ENCODE data around the gene MYH6. TPM values are rescaled to one million over a fixed set of nuclear protein-coding genes. Genes with fewer than 3 reads are reported as not detected.
"Not testable (repeated sequence)": the region's sequence is repeated elsewhere in the genome, so short reads cannot be mapped to it uniquely, and the experiment has no call there.

Gene MYH6
- total RNA-seq, 4 donors from 2014 or later: not detected

- Histone ChIP-seq H3K4me3 (no peak overlapping the region), H3K4me1 (no peaks in the 10 kb centered on the region), H3K27me3 (no peaks in the 10 kb centered on the region), H3K36me3 (no peaks in the 10 kb centered on the region), H3K27ac (no peak overlapping the region), H3K9me3 (no peaks in the 10 kb centered on the region)
- DNase-seq: no peak
- TF ChIP-seq, protein P1, sequence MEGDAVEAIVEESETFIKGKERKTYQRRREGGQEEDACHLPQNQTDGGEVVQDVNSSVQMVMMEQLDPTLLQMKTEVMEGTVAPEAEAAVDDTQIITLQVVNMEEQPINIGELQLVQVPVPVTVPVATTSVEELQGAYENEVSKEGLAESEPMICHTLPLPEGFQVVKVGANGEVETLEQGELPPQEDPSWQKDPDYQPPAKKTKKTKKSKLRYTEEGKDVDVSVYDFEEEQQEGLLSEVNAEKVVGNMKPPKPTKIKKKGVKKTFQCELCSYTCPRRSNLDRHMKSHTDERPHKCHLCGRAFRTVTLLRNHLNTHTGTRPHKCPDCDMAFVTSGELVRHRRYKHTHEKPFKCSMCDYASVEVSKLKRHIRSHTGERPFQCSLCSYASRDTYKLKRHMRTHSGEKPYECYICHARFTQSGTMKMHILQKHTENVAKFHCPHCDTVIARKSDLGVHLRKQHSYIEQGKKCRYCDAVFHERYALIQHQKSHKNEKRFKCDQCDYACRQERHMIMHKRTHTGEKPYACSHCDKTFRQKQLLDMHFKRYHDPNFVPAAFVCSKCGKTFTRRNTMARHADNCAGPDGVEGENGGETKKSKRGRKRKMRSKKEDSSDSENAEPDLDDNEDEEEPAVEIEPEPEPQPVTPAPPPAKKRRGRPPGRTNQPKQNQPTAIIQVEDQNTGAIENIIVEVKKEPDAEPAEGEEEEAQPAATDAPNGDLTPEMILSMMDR (IDR thresholded peaks at IDR 0.05): no peak
- TF ChIP-seq POLR2A (IDR thresholded peaks at IDR 0.05): no peak
Measured at GRCh38 chr14:23428686-23429495, 20.8 kb upstream of the MYH6 start.

DNA sequence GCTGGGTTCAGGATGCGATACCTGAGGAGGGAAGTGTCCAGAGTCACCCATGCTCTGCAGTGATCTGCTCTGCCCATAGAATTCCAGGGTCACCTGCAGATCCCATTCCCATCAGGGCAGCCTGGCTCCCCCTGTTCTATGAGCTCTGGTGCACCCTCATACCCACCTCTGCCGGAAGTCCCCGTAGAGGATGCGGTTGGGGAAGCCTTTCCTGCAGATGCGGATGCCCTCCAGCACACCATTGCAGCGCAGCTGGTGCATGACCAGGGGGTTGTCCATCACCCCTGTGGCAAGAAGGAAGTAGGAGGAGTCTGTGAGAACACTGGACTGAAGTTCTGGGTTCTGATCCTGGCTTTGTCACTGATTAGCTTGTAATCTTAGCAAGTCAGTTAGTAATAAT is 17.7 kb upstream of the MYH6 start:
- H3K27ac ChIP-seq, H3K27me3 ChIP-seq, H3K4me3 ChIP-seq, H3K4me1 ChIP-seq, H3K9me3 ChIP-seq, DNase-seq, H3K36me3 ChIP-seq: not testable (repeated sequence)

GRCh38 chr14:23425169-23425568 is 17.1 kb upstream of the MYH6 start:
- H3K27me3 ChIP-seq: no peaks in the 10 kb centered on the region
- no peak for DNase-seq
- no peak overlapping the region for H3K4me3 ChIP-seq
- no peak overlapping the region for H3K27ac ChIP-seq
- no peak for TF ChIP-seq POLR2A (IDR thresholded peaks at IDR 0.05)
- TF ChIP-seq, protein P1 (IDR thresholded peaks at IDR 0.05): no peak
- no peaks in the 10 kb centered on the region for H3K36me3 ChIP-seq
- no peaks in the 10 kb centered on the region for H3K9me3 ChIP-seq
- no peaks in the 10 kb centered on the region for H3K4me1 ChIP-seq

DNA sequence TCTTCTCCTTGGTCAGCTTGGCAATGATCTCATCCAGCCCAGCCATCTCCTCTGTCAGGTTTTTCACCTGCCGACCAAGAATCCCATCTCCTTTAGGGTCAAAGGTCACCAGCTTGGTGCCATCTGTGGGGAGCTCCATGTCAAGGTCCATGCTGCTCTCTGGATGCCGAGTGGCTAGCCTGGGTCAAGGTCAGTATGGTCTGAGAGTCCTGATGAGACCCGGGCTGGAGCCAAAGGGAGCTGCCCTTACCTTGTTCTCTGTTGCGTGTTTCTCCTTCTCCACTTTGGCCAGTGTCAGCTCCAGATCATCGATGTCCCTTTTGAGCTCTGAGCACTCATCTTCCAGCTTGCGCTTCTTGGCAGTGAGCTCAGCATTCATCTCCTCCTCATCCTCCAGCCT is 15.6 kb upstream of the MYH6 start:
- no peak for TF ChIP-seq POLR2A (IDR thresholded peaks at IDR 0.05)
- TF ChIP-seq, protein P1 (IDR thresholded peaks at IDR 0.05): no peak
- Histone ChIP-seq H3K27me3 (no peaks in the 10 kb centered on the region), H3K9me3 (no peaks in the 10 kb centered on the region), H3K36me3 (no peaks in the 10 kb centered on the region), H3K4me3 (no peak overlapping the region), H3K27ac (no peak overlapping the region), H3K4me1 (no peaks in the 10 kb centered on the region)
- DNase-seq: no peak

GRCh38 chr14:23421594-23421993 is 13.5 kb upstream of the MYH6 start:
- Histone ChIP-seq H3K4me1 (no peaks in the 10 kb centered on the region), H3K36me3 (no peaks in the 10 kb centered on the region), H3K4me3 (no peak overlapping the region), H3K27me3 (no peaks in the 10 kb centered on the region), H3K27ac (no peak overlapping the region), H3K9me3 (no peaks in the 10 kb centered on the region)
- DNase-seq: no peak
- TF ChIP-seq, protein P1 (IDR thresholded peaks at IDR 0.05): no peak
- no peak for TF ChIP-seq POLR2A (IDR thresholded peaks at IDR 0.05)

DNA sequence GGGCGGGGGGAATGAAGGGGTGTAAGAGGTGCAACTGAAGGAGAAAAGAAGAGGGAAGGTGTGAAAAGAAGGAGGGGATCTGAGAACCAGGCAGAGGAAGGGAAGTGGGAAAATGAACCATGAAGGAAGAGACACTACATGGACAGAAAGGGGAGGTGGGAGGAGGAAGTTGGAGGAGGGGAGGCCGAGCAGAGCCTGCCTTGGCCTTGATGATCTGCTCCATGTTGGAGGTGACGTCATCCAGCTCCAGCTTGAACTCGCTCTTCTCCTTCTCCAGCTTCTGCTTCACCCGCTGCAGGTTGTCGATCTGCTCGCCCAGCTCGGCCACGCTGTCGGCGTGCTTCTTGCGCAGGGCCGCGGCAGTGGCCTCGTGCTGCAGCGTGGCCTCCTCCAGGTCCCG is 11.6 kb upstream of the MYH6 start:
- DNase-seq, H3K27ac ChIP-seq, H3K4me3 ChIP-seq, H3K27me3 ChIP-seq, H3K4me1 ChIP-seq, H3K9me3 ChIP-seq, H3K36me3 ChIP-seq: not testable (repeated sequence)

DNA sequence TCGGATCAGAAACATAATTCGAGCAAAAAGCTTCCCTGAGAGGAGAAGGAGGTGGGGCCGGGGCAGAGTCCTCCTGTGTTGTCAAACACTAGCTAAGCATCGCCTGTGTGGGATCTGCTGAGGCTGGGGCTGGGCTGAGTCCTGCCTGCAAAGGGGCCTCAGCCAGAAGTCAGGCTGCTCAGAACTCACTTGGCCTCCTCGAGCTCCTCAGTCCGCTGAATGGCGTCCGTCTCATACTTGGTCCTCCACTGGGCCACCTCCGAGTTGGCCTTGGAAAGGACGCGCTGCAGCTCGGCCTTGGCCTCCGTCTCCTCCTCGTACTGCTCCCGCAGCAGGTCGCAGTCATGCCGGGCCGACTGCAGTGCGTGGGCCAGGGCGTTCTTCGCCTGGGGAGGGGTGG is 9.9 kb upstream of the MYH6 start:
- H3K4me3 ChIP-seq: no peak overlapping the region
- no peak overlapping the region for H3K27ac ChIP-seq
- no peaks in the 10 kb centered on the region for H3K9me3 ChIP-seq
- H3K4me1 ChIP-seq: no peaks in the 10 kb centered on the region
- no peak for DNase-seq
- no peaks in the 10 kb centered on the region for H3K36me3 ChIP-seq
- TF ChIP-seq, protein P1 (IDR thresholded peaks at IDR 0.05): no peak
- TF ChIP-seq POLR2A (IDR thresholded peaks at IDR 0.05): no peak
- H3K27me3 ChIP-seq: no peaks in the 10 kb centered on the region

- not testable (repeated sequence) for H3K9me3 ChIP-seq, H3K27ac ChIP-seq, H3K4me3 ChIP-seq, H3K27me3 ChIP-seq, H3K4me1 ChIP-seq, DNase-seq, H3K36me3 ChIP-seq
Measured at GRCh38 chr14:23417269-23417668, 9.2 kb upstream of the MYH6 start.
